Stimulated activated CD8-positive, alpha-beta memory T cell treated with anti-CD3 and anti-CD28 coated beads, Interleukin-15, amount 100 ng/mL, for 48 hours (primary cell): ENCODE measurements around the gene CACNA1C.

Source experiments
- DNase-seq, 2 donors: peaks; one replicate each; pipeline ENCODE4 v3.0.0-alpha.2; 2020; ENCODE audit warnings: low read depth in 2 of 2

Gene CACNA1C

DNA sequence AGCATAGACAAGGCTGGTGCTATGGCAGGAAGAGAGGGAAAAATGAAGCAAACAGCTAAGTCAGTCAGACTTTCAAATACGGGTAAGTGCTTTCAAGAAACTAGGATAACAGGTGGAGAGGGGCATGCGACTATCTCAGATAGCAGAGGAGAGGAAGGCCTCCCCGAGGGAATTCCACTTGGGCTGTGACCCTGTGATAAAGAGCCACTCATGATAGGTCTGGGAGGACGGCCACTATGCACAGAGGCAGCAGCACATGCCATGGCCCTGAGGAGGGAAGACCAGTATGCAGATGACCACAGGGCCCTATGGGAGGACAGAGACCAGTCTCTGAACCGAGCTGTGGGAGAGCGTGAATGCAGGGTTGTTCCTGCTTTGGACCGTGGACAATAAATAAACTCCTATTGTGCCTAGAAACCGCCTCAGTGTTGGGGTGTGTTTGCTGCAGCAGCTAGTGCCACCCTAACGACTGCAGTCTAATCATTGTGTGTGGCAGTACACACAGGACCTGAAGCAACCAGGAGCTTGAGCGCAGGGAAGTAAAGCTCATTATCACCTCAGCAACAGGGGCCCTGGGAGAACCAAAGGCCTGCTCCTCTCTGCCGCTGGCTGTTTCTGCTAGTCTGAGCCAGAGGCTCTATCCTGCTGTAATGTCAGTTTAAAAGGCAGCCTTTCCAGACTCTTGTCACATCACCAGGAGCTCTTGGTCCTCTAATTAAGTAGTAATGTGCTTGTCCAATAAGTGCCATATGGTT, 119.1 kb downstream of the CACNA1C start:
- no peak for DNase-seq

DNA sequence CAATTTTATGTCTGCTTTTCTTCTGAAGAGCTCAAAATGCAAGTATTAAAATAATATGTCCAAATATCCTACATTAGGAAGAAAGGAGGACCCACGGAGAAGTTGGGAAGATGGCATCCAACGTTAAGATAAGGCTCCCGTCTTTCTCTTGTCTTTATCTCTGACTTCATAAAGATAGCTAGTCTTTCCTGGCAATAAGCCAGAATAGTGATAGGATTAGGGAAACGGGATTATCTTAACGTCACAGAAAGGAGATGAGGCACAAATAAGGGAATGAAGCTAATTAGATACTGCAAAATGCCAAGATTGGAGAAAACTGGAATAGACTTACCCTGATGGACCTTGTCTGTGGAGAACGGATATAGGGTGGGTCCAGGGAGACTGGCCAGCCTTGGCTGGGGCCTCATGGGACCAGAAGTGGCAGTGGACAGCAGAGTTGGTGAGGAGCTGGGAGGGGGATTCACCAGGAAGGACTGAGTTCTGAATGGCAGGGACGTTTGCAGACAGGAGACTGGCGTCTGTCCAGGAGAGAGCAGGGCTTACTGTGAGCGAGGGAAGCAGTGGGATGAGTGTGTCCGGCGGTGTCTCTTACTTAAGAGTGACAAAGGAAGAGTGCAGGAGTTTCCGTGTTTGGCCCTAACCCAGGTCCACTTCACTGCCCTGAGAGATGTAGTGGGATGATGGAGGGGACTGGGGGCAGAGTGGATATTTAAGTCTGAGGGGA, 119.9 kb downstream of the CACNA1C start:
- no peak for DNase-seq

DNA sequence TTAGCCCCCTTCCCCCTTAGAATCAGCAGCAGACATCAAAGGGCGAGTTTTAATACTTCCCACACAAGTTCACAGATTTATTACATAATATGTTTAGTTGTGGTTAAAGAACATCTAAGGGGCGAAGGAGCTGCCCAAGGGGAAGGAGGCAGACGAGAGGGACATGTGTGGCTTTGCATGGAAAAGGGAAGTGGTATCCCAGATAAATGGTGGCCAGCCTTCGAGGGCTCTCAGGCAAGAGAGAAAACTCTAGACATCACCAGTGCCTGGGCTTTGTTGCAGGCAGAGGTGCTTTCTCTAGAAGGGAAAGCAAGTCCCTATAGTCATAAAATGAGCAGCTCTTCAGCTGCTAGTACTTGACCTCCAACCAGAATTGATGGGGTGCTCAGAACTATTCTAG, 121.2 kb downstream of the CACNA1C start:
- no peak for DNase-seq

DNA sequence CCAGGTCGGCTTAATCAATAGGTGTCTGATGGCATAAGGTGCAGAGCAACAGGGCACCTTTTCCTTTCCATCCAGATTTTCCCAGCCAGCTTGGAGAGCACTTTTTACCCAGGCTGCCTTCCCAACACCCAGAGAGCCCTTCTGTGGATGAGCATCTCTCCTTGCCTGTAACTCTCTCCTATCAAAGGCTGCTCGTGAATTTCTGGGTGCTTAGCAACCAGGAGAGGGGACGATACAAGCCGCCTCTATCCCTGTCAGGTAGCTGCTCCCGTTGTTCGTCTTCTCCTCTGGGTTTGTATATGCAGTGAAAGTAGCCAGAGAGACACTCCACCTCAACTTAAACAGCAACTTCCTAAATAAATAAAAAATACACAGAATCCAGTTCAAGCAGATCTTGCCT, 124.2 kb downstream of the CACNA1C start:
- DNase-seq, result no peak

DNA sequence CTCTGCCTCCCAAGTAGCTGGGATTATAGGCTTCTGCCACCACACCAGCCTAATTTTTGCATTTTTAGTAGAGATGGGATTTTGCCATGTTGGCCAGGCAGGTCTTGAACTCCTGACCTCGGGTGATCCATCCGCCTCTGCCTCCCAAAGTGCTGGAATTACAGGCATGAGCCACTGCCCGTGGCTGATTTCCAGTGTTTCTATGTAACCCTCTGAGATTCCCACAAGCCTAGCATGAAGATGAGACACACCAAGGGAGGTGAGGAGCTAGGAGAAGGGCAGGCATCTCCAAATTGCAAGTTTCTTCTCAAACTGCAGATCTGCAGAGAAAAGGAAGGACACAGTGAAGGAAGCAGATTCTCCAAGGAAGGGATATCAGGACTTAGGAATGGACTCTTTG, 125.0 kb downstream of the CACNA1C start:
- no peak for DNase-seq

DNA sequence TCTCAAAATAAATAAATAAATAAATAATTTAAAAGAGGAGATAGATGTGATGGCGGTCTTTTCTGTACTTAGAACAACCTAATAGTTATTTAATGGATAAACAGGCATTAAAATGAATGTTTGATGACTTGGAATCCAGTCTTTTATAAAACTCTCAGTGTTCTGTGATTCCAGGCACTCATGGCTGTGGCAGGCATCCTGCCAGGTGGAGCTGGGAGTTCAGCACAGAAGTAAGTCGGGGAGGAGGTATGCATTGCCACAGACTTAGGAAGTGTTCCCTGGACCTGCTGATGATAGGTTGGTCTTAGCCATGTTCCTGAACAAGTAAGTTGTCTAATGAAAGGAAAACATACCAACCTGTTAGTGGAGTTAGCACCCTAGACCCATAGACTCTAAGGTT, 126.3 kb downstream of the CACNA1C start:
- no peak for DNase-seq

DNA sequence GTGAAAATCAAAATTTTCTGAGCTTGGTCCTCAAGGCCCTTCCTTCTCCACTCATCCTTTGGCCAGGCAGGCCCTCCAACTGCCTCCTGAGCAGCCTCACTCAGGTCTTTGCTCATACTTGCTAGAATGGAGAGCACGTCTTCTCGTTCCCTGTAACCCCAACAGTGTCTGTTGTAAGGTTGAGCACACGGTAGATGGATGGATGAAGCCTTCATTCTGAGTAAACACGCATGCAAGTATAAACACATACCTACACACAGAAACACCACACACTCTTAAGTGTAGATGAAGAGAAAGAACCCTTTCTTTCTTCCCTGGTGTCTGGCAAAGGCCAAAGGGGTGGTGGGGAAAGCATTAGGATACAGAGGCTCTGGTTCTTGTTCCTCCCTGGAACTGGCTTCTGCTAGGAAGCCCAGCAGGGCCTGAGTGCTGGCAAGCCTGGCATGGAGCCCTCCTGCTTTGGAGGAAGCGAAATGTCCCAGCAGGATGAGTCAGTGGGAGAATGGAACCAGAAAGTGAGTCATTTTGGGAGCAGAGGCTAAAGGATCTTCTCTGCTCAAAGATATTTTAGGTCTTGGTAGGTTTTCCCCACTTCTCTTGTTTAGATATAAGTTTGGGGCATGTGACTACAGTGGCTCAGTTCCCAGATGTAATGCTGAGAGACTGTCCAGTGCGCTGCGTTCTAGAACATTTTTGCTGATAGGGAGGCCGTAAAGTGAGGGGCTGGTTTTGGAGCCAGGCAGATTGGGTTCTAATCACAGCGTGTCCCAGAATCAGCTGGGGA, 127.4 kb downstream of the CACNA1C start:
- DNase-seq, result no peak

DNA sequence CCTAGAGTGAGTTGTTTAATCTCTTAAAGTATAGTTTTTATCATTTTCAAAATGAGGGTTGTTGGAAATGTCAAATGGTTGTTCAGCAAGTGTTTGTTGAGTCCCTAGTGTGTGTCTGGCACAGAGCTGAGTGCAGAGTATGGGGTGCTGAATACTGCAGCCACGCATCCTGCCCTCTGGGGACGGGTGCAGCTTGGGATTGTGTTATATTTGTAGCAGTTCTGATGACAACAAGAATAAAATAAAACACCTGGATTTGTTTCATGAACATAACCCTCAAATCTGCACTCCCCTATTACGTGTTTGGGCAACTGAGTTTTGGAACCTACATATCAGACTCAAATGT, 127.9 kb downstream of the CACNA1C start:
- no peak for DNase-seq

DNA sequence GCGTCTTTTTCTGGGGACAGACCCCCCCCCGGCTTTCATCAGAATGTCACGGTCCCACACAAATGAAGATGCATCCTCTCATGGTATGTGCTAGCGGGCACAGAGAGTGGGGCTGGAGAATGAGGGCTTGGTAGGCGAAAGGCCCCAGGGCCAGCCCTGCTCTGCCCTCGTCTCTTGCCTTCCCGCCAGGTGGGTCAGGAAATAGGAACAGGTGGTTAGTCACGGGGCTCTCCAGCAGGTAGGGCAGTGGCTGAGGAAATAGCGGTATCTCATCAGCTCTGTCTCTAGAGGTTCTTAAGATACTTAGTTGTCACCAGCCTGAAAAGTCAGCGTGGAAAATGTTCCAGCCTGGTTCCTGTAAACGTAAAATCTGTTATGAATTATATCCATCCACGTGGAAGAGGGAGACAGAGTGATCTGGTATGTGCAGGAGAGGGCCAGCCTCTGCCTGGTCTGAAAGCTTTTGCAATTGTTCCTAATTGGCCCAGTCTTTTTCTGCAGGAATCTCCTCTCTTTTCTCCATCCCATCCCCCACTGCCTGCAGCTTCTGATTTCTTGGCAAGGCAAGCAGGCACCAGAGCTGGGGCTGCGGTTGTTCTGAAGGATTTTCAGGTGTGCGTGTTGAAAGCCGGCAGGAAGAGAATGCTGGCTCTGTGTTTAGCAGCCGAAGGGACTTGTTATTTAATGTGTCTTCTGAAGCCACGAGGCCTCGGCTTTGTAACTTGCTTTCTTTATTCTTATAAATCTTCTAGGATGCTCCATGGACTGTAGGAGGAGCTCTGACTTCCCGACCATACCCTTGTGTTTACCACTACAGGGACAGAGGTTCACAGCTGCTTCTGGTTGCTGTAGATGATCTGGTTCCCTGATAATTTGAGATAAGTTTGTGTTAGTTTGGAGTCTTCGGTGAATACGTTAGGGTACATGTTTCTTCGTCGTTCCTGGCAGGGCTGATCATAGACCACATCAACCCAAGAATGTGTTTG, 131.1 kb downstream of the CACNA1C start:
- no peak for DNase-seq

DNA sequence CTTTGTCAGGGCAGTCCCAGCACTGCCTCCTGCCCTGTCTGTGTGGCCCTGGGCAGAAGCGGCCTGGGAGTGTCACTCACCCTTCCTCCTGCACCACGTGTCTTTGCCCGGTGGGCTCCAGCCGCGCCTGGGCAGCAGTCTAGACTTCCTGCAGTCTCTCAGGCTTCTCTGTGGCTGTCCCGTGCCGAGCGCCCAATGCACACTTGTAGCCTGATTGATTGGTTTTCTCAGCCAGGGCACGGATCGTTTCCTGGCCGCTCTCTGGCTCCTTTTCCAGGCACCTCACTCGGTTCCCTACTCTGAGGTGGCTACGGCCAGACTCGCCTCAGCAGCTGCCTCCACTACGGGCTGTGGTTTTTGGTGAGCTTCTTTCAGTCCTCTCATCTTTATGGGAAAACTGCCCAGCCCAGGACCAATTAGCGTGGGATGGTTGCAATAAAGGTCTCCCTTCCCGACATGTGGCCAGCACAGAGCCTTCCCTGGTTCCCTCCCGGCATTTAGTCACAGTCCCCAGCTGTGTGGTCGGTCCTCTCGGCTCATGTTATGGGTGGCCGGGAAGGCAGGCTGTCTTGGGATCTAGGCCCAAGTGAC, 133.1 kb downstream of the CACNA1C start:
- no peak for DNase-seq

DNA sequence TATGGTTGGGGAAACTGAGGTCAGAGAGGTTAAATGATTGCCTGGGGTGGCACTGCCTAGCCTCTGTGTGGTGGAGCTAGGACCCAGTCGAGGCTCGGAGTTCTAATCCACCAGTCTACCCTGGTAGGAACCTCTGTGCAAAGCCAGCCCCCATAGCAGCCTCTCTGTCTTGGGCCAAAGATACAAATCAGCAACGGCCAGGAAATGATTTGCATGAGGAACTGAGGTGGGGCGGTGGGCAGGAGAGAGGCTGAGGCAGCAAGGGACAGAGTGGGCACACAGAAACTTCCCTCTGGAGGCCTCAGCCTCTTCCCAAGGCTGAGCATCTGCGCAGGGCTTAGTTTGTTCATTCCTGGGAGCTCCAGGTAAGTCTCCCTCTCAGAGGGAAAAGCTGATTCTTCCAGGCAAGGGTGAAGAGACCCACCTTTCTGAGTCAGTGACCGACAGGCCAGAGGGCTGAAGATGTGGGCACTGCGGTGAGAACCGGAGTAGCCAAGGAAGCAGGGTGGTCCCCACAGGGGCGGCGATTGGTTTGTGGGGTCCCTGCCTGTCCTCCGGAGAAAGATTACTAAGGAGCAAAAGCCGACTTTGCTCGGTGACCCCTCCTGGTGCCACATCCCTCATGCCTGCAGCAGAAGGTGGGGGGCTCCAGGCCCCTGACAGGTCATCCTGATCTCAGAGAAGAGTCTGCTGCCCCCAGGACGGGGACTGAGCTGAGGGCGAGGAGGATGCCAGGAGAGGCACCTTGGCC, 134.6 kb downstream of the CACNA1C start:
- DNase-seq, result no peak

DNA sequence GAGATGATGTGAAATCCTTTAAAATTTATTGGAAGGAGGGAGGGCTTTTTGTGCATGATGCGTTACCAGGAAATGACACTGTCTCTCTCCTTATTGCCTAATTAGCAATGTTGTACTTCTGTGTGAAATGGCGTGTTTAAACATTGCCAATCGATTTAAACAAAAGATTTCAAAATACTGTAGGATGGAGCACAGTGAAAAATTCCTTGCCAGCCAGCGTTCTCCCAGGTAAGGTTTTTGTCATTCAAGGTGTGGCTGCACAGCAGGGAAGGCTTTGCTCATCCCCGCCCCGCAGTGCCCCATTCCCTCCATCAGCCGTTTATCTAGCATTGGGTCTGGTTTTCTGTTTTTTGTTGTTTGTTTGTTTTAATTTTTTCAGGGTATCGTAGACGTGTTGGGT, 137.3 kb downstream of the CACNA1C start:
- no peak for DNase-seq

DNA sequence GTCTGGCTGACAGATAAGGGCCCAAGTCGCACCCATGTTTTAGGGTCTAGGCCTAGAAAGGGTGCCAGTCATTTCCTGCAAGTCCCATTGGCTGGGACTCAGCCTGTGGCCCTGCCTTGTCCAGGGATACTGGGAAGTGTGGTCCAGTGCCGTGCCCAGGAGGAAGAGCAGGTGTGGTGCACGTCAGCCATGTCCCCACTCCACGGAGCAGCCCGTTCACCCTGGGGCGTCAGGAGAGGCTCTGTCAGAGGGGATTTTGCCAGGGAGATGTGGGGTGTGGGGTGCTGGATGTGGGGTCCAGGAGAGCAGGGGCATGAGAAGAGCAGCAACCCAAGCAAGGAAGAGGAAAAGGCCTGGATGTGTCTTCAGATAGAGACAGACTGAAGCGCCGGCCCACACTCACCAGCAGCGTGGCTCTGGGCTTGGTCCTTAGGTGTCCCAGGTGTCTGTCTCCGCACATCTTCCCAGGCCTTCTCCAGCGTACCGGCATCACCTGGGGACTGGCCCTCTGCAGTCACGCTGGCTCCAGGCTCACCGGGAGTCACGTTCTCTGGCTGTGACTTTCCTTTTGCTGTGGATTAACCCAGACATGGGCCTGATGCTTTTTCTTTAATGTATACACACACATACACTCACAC, 138.2 kb downstream of the CACNA1C start:
- DNase-seq, result no peak

DNA sequence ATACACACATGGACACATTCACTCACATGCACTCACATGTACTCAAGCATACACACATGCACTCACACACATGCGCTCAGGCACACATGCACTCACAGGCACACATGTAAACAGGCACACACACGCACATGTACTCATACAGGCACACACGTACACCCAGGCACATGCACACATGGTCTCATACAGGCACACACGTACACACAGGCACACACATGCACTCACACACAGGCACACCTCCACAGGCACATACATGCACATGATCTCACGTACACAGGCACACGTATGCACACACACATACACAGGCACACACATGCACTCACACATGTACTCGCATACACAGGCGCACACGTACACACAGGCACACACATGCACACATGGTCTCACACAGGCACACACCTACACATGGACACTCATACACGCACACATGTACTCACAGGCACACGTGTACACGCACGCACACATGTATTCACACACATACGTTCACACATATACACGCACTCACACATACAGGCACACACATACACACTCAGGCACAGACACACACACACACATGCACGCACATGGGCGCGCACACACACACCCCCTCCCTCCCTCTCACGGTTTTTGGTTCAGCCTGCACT, 138.9 kb downstream of the CACNA1C start:
- no peak for DNase-seq

DNA sequence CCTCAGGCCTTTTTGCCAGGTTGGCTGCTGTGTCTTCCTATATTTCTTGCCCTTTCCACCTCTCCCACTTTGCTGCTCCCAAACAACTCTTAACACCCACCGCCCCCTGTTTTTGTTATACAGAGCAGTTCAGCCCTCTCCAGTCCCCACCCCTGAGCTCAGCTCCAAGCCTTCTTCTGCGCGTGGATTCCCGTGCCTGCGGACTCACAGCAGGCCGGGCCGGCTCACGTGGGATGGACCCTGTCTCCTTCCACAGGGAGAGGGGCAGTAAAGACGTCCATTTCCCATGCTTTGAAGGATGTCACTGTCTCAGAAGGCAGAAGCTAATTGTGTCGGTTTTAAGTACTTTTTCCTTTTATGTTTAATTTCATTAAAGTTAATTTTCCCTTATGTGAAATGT, 139.4 kb downstream of the CACNA1C start:
- DNase-seq, result no peak

DNA sequence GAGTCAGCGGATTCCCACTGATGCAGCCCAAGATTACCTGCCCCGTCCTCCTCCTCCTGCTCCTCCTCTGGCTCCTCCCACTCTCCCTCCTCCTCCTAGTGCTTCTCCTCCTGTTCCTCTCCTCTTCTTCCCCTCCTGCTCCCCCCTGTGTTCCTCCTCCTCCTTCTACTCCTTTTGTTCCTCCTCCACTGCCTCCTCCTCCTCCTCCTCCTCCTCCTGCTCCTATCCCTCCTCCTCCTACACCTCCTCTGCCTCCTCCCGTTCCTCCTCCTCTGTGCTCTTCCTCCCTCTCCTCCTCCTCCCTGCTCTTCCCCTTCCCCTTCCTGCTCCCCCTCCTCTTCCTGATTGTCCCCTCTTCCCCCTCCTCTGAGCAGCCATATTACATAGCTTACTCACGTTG, 141.3 kb downstream of the CACNA1C start:
- DNase-seq, result no peak

DNA sequence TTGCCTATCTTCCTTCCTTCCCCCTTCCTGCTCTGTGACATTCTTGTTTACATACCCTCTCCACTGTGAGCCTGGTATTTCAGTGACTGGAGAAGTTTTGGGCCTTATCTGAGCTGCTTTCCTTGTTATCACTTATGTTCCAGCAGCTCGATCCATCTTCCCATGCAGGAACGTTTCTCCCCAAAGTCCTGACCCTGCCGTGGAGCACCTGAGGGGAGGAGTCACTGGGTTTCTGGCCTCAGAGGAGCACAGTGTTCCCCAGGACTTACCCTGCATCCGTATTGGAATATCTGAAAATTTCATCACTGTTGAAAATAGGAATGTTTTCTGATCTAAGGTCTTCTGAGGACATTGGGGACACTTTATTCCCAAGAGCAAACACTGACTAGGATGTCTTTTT, 141.8 kb downstream of the CACNA1C start:
- no peak for DNase-seq

DNA sequence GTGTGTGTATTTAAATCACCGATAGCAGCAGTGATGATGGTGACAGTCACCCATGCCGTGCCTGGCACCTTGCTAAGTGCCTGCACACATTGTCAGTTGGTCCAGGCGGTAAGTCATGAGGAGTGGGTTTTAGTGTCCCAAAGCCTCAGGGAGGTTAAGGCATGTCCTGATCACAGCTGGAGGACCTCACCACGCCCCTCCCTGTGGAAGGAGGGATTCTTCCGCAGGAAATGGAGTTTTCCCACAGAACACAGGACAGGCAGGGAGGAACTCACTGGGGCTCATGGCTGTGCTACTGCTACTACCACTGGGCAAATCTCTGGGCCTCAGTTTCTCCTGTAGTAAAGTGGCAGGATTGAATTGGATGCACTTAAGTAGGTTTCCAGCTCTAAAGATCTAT, 142.3 kb downstream of the CACNA1C start:
- DNase-seq, result no peak

DNA sequence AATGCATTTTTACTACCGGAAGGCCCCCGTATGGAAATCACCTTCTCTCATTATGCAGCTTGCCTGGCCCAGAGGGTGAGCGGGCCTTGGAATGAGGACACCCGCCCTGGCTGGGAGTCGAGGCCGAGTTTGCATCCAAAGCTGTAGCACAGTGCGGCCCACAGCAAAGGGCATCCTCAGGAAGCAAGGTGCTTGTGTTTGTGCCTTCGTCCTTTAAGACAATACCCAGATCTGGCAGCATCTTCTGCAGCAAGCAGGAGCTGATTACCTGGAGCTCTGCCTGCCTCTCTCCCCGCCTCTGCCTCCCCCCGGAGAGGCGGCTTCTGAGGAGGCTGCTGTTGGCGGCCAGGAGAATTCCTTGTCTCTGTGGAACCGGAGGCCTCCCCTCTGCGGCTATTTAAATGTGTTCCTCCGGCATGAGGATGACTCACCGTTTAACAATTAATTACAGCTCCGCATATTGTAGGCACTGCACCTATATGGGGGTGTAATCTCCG, 145.3 kb downstream of the CACNA1C start:
- no peak for DNase-seq
